Measurements from ENCODE around the gene C7orf57. TPM values are rescaled to one million over a fixed set of nuclear protein-coding genes. Genes with fewer than 3 reads are reported as not detected.

The C7orf57 gene
- total and polyA plus RNA-seq, 2 experiments from 2014 or later = 0.42 to 2.1 TPM

GRCh38 chr7:47991741-47992311 lies 43.5 kb upstream of the C7orf57 start:
- H3K36me3 ChIP-seq (ENCODE audit: insufficient read depth) = no peaks in the 10 kb centered on the region
- H3K4me1 Mint-ChIP-seq = peaks cover 29% of the 10 kb centered on the region
- peaks cover 6% of the 10 kb centered on the region; the same call in 2 of the 3 replicates for H3K9me3 Mint-ChIP-seq
- H2AFZ ChIP-seq = peak overlapping the region; percentile 89
- DNase-seq (ENCODE audit: low spot score) (peak; percentile 91), ATAC-seq (peak; percentile 99)
- H3K4me3 ChIP-seq = peak overlapping the region; percentile 47
- H3K27ac ChIP-seq (ENCODE audit: low read depth) = peak overlapping the region; percentile 76
- peaks cover 2% of the 10 kb centered on the region for H3K27me3 Mint-ChIP-seq (ENCODE audit: insufficient read depth, low read depth, poor library complexity)
- no peaks in the 10 kb centered on the region for H3K27me3 ChIP-seq (ENCODE audit: insufficient read depth)
- peaks cover 12% of the 10 kb centered on the region for H3K4me1 ChIP-seq (ENCODE audit: insufficient read depth)
- H3K4me2 ChIP-seq = peak overlapping the region; percentile 72
- no peaks in the 10 kb centered on the region for H4K20me1 ChIP-seq (replicated peaks; ENCODE audit: insufficient read depth)
- no peaks in the 10 kb centered on the region for H3K36me3 Mint-ChIP-seq (ENCODE audit: low read depth)
- peak overlapping the region; percentile 78 for H3K4me3 Mint-ChIP-seq
- H3K79me2 ChIP-seq (replicated peaks; ENCODE audit: insufficient read depth) = no peaks in the 10 kb centered on the region
- peaks cover 8% of the 10 kb centered on the region; the same call in 1 of the 2 replicates for H3K9me2 ChIP-seq (ENCODE audit: insufficient read depth)
- no peak for TF ChIP-seq REST (IDR thresholded peaks at IDR 0.05; ENCODE audit: unreplicated experiment)
- 0 out of 2 replicates have a peak, but pooled peaks have one; percentile 22 for TF ChIP-seq ZNF462 (CRISPR knock-in tag; IDR thresholded peaks at IDR 0.05)
- TF ChIP-seq CTCF (conservative IDR thresholded peaks at IDR 0.05; ENCODE audit: low read depth in 2 of 2) = peak; percentile 54 to 81
- TF ChIP-seq POLR2AphosphoS5 (IDR thresholded peaks at IDR 0.05; ENCODE audit: low read depth) = peak; percentile 65
- peak overlapping the region; percentile 89 for H3K27ac Mint-ChIP-seq
- H3F3A ChIP-seq (replicated peaks; ENCODE audit: low read depth) = no peaks in the 10 kb centered on the region
